OCI-LY3 (cell line): Measurements from ENCODE around the gene NEU2.

Experiments
- CTCF ChIP-seq: fragments of 200-600, 300-600 bp; sonication (generic); IDR thresholded peaks from 2 replicates; pipeline ENCODE4 v1.5.1; 2014; ENCODE audit warnings: antibody characterized with exemption, low read length, low read depth
- EZH2phosphoT487 ChIP-seq: fragments of 200-600 bp; shearing (Covaris generic); IDR thresholded peaks from 2 replicates; pipeline ENCODE4 v1.6.1; 2018; ENCODE audit warnings: antibody characterized with exemption, mixed run types, low read depth

- TF ChIP-seq CTCF (no peak), EZH2phosphoT487 (no peak)
These were observed 1.8 kb downstream of the NEU2 start for GRCh38 chr2:233034091-233034882.
